22Rv1 (cell line): ENCODE results near the gene ROGDI.

Experiments used
- CTCF ChIP-seq: fragments of 450-650 bp; IDR thresholded peaks from 2 replicates; pipeline ENCODE4 v1.5.1; 2017; ENCODE audit warnings: mild to moderate bottlenecking
- ZFX ChIP-seq: fragments of 450-650 bp; IDR thresholded peaks from 2 replicates; pipeline ENCODE4 v1.6.1; 2017; ENCODE audit warnings: antibody characterized with exemption, borderline replicate concordance

- TF ChIP-seq CTCF (no peak), ZFX (no peak)
These were observed 5.2 kb downstream of the ROGDI start for GRCh38 chr16:4796982-4797804.
